ENCODE results near the gene STIMATE. TPM values are rescaled to one million over a fixed set of nuclear protein-coding genes. Genes with fewer than 3 reads are reported as not detected.

STIMATE gene
- total and polyA plus RNA-seq, 4 donors, result 14.0 to 24.4 (median 20.9) TPM

DNA sequence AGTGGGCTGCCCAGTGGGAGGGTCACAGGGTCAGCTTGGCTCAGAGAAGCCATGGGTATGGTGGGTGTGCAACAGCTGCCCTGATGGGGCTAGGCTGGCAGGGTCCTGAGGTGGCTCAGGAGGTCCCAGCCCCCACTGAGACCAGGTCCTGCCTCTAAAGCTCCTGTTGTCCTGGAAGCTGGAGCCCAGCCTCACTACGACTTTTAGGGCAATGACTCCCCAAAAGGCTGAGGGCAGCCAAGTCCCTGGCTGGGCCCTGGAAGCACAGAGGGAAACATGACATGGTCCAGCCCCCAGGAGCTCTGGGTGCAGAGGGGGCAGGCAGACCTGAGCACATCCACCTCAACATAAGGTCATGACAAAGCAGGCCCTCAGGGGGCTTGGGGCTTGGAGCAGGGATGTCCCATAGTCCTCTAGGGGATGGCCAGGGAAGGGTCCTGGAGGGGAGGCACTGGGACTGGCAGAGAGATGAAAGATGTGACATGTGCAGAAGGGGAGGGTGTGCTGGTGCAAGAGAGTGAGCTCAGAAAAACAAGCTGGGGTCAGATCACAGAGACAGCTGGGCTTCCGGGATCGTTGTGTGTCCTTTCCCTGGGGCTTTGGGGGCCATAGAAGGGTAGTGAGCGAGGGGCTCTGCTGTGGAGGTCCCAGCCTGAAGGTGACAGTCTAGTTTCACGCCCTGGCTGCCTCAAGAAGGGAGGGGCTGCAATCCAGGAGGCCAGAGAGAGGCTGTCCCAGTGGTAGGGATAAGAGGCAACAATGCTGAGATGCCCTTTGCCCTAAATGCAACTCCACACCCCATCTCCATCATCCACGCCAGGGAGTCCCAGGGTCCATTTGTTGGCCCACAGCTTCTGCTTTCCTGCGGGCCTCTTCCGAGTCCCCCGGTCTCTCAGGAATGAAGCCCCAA is 103.4 kb downstream of the STIMATE start:
- 35% methylated on average over 9 of the region's 9 CpGs for WGBS
- Histone ChIP-seq H3K27ac (ENCODE audit: low read depth in 1 of 2, low read length in 2 of 2) (peak overlapping the region; percentile 77 to 97), H3K36me3 (ENCODE audit: control insufficient read depth in 4 of 4, insufficient read depth in 3 of 4, low read depth in 1 of 4, low read length in 3 of 4) (peaks cover 9 to 46% (median 32%) of the 10 kb centered on the region in 4 donors), H3K9me3 (ENCODE audit: control insufficient read depth in 4 of 4, low read length in 3 of 4) (no peaks in the 10 kb centered on the region), H3K4me1 (ENCODE audit: control insufficient read depth in 4 of 4, insufficient read depth in 4 of 4, low read length in 3 of 4) (peaks cover 29 to 89% (median 68%) of the 10 kb centered on the region in 4 donors), H3K9ac (ENCODE audit: low read depth in 1 of 2, low read length in 2 of 2) (no peak overlapping the region), H3K27me3 (ENCODE audit: control insufficient read depth in 4 of 4, insufficient read depth in 4 of 4, low read length in 3 of 4) (no peaks in the 10 kb centered on the region), H3K4me3 (ENCODE audit: low read depth in 1 of 3, low read length in 3 of 3) (peak overlapping the region in 2 of 3 donors; percentile 52 to 68)
- DNase-seq (ENCODE audit: low spot score), result no peak
- TF ChIP-seq JUND (IDR thresholded peaks at IDR 0.05) (peak in 1 of 2 donors; percentile 31), FOXA2 (IDR thresholded peaks at IDR 0.05) (no peak), YY1 (IDR thresholded peaks at IDR 0.05) (no peak), NR2F2 (IDR thresholded peaks at IDR 0.05) (no peak), TAF1 (conservative IDR thresholded peaks at IDR 0.05) (no peak), GABPA (IDR thresholded peaks at IDR 0.05 in 1 of 2, conservative IDR thresholded peaks at IDR 0.05 in 1 of 2) (no peak), HNF4G (IDR thresholded peaks at IDR 0.05) (no peak), FOXA1 (IDR thresholded peaks at IDR 0.05) (no peak), RXRA (IDR thresholded peaks at IDR 0.05) (peak in 1 of 2 donors; percentile 57), RAD21 (IDR thresholded peaks at IDR 0.05) (no peak)

DNA sequence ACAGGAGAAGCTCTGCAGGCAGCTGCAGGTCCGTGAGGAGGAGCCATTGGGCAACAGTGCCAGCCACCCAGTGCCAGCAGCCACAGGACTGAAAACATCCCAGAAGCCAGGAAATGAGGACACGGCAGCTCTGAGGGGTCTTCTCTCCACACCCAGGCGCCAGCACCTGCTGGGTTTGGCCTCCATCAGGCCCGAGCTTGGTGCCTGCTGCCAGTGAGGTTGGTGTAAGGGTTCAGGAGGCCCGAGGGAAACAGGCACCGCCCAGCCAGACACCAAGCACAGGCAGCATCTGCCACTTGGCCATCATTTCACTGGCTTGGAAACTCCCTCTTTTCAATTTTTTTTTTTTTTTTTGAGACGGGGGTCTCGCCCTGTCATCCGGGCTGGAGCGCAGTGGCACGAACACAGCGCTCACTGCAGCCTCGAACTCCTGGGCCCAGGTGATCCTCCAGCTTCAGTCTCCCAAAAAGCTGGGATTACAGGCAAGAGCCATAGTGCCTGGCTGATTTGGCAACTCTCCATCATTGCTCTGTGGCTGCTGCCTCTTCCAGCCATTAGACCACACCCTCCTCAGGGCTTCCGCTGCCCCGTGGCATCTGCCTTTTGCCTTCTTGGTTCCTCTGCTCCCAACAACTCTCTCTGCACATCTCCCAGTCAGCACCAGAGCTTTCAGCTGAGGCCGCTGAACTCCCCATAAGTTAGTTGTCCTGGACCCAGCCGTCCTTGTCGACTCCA is 104.2 kb downstream of the STIMATE start:
- Histone ChIP-seq H3K9me3 (ENCODE audit: control insufficient read depth in 4 of 4, low read length in 3 of 4) (no peaks in the 10 kb centered on the region), H3K4me1 (ENCODE audit: control insufficient read depth in 4 of 4, insufficient read depth in 4 of 4, low read length in 3 of 4) (peaks cover 26 to 85% (median 66%) of the 10 kb centered on the region in 4 donors), H3K27ac (ENCODE audit: low read depth in 1 of 2, low read length in 2 of 2) (peak overlapping the region; percentile 77 to 97), H3K9ac (ENCODE audit: low read depth in 1 of 2, low read length in 2 of 2) (no peak overlapping the region), H3K27me3 (ENCODE audit: control insufficient read depth in 4 of 4, insufficient read depth in 4 of 4, low read length in 3 of 4) (no peaks in the 10 kb centered on the region), H3K36me3 (ENCODE audit: control insufficient read depth in 4 of 4, insufficient read depth in 3 of 4, low read depth in 1 of 4, low read length in 3 of 4) (peaks cover 7 to 45% (median 32%) of the 10 kb centered on the region in 4 donors), H3K4me3 (ENCODE audit: low read depth in 1 of 3, low read length in 3 of 3) (no peak overlapping the region)
- no peak for TF ChIP-seq EGR1 (IDR thresholded peaks at IDR 0.05; ENCODE audit: low read depth in 2 of 2)
- TF ChIP-seq HNF4G (IDR thresholded peaks at IDR 0.05), result no peak
- TF ChIP-seq YY1 (IDR thresholded peaks at IDR 0.05), result peak; percentile 50
- no peak for DNase-seq (ENCODE audit: low spot score)
- 57% methylated on average over 18 of the region's 18 CpGs for WGBS

GRCh38 chr3:52792413-52792812 is 104.9 kb downstream of the STIMATE start:
- H3K9ac ChIP-seq (ENCODE audit: low read depth in 1 of 2, low read length in 2 of 2), result no peak overlapping the region
- no peaks in the 10 kb centered on the region for H3K9me3 ChIP-seq (ENCODE audit: control insufficient read depth in 4 of 4, low read length in 3 of 4)
- H3K4me1 ChIP-seq (ENCODE audit: control insufficient read depth in 4 of 4, insufficient read depth in 4 of 4, low read length in 3 of 4), result peaks cover 22 to 85% (median 66%) of the 10 kb centered on the region in 4 donors
- 82% methylated on average over 7 of the region's 7 CpGs for WGBS
- TF ChIP-seq CTCF (IDR thresholded peaks at IDR 0.05; ENCODE audit: low read depth, low read length, missing input control) (no peak), RAD21 (IDR thresholded peaks at IDR 0.05) (peak in 1 of 2 donors; percentile 55)
- H3K27ac ChIP-seq (ENCODE audit: low read depth in 1 of 2, low read length in 2 of 2), result peak overlapping the region; percentile 77 to 97
- no peak for DNase-seq (ENCODE audit: low spot score)
- peaks cover 6 to 43% (median 31%) of the 10 kb centered on the region in 4 donors for H3K36me3 ChIP-seq (ENCODE audit: control insufficient read depth in 4 of 4, insufficient read depth in 3 of 4, low read depth in 1 of 4, low read length in 3 of 4)
- H3K4me3 ChIP-seq (ENCODE audit: low read depth in 1 of 3, low read length in 3 of 3), result no peak overlapping the region
- H3K27me3 ChIP-seq (ENCODE audit: control insufficient read depth in 4 of 4, insufficient read depth in 4 of 4, low read length in 3 of 4), result no peaks in the 10 kb centered on the region
